Ishikawa (cell line): ENCODE measurements around the gene BZW2.

Experiments
- NFIC ChIP-seq: IDR thresholded peaks from 2 replicates; pipeline ENCODE4 v1.6.1; 2012
- REST ChIP-seq: IDR thresholded peaks from 2 replicates; pipeline ENCODE4 v1.6.1; 2012; ENCODE audit warnings: low read depth, mild to moderate bottlenecking
- TAF1 ChIP-seq: IDR thresholded peaks from 2 replicates; pipeline ENCODE4 v1.6.1; 2012; ENCODE audit warnings: low read depth, mild to moderate bottlenecking

- no peak for TF ChIP-seq REST
- no peak for TF ChIP-seq NFIC
- TF ChIP-seq TAF1 = no peak
These were observed 96.6 kb downstream of the BZW2 start for GRCh38 chr7:16742547-16742946.
